ENCODE measurements around the gene AIF1L. TPM values are rescaled to one million over a fixed set of nuclear protein-coding genes. Genes with fewer than 3 reads are reported as not detected.
"Not testable (repeated sequence)": the region's sequence is repeated elsewhere in the genome, so short reads cannot be mapped to it uniquely, and the experiment has no call there.

Gene AIF1L
- polyA plus RNA-seq, 1 donor = 7.5 TPM

GRCh38 chr9:131111854-131112311 is 15.6 kb downstream of the AIF1L start:
- Histone ChIP-seq H3K4me1 (ENCODE audit: control insufficient read depth, insufficient read depth, low read length) (no peaks in the 10 kb centered on the region), H3K4me3 (ENCODE audit: low read length) (no peak overlapping the region), H3K36me3 (ENCODE audit: control insufficient read depth, insufficient read depth, low read length) (no peaks in the 10 kb centered on the region), H3K9me3 (ENCODE audit: control insufficient read depth, low read depth, low read length) (no peaks in the 10 kb centered on the region), H3K27me3 (ENCODE audit: control insufficient read depth, insufficient read depth, low read length) (no peaks in the 10 kb centered on the region), H3K27ac (ENCODE audit: low read length) (no peak overlapping the region)
- 60% methylated on average over 1 of the region's 25 CpGs for WGBS (ENCODE audit: insufficient coverage, low lambda C conversion rate)
- DNase-seq = no peak

- Histone ChIP-seq H3K27me3 (ENCODE audit: control insufficient read depth, insufficient read depth, low read length) (no peaks in the 10 kb centered on the region), H3K36me3 (ENCODE audit: control insufficient read depth, insufficient read depth, low read length) (no peaks in the 10 kb centered on the region), H3K4me1 (ENCODE audit: control insufficient read depth, insufficient read depth, low read length) (no peaks in the 10 kb centered on the region), H3K9me3 (ENCODE audit: control insufficient read depth, low read depth, low read length) (no peaks in the 10 kb centered on the region), H3K27ac (ENCODE audit: low read length) (no peak overlapping the region), H3K4me3 (ENCODE audit: low read length) (no peak overlapping the region)
- no peak for DNase-seq
- no CpG with 5 or more reads among the region's 23 CpGs for WGBS (ENCODE audit: insufficient coverage, low lambda C conversion rate)
Observed at GRCh38 chr9:131112374-131113154, 16.2 kb downstream of the AIF1L start.

GRCh38 chr9:131113655-131114054 is 17.3 kb downstream of the AIF1L start:
- Histone ChIP-seq H3K4me1 (ENCODE audit: control insufficient read depth, insufficient read depth, low read length) (no peaks in the 10 kb centered on the region), H3K27ac (ENCODE audit: low read length) (no peak overlapping the region), H3K9me3 (ENCODE audit: control insufficient read depth, low read depth, low read length) (no peaks in the 10 kb centered on the region), H3K36me3 (ENCODE audit: control insufficient read depth, insufficient read depth, low read length) (no peaks in the 10 kb centered on the region), H3K4me3 (ENCODE audit: low read length) (no peak overlapping the region), H3K27me3 (ENCODE audit: control insufficient read depth, insufficient read depth, low read length) (no peaks in the 10 kb centered on the region)
- no peak for DNase-seq
- WGBS (ENCODE audit: insufficient coverage, low lambda C conversion rate) = no CpG with 5 or more reads among the region's 8 CpGs

GRCh38 chr9:131114084-131114535 is 17.8 kb downstream of the AIF1L start:
- H3K27ac ChIP-seq (ENCODE audit: low read length) = no peak overlapping the region

GRCh38 chr9:131115360-131115742 is 19.0 kb downstream of the AIF1L start:
- not testable (repeated sequence) for H3K4me3 ChIP-seq (ENCODE audit: low read length); DNase-seq; H3K27me3 ChIP-seq (ENCODE audit: control insufficient read depth, insufficient read depth, low read length); H3K9me3 ChIP-seq (ENCODE audit: control insufficient read depth, low read depth, low read length); H3K36me3 ChIP-seq (ENCODE audit: control insufficient read depth, insufficient read depth, low read length); H3K27ac ChIP-seq (ENCODE audit: low read length); H3K4me1 ChIP-seq (ENCODE audit: control insufficient read depth, insufficient read depth, low read length)
- WGBS (ENCODE audit: insufficient coverage, low lambda C conversion rate) = 83% methylated on average over 2 of the region's 6 CpGs

More at GRCh38 chr9:131114084-131114535, 17.8 kb downstream of the AIF1L start:
- Histone ChIP-seq H3K36me3 (ENCODE audit: control insufficient read depth, insufficient read depth, low read length) (no peaks in the 10 kb centered on the region), H3K27me3 (ENCODE audit: control insufficient read depth, insufficient read depth, low read length) (no peaks in the 10 kb centered on the region), H3K4me1 (ENCODE audit: control insufficient read depth, insufficient read depth, low read length) (no peaks in the 10 kb centered on the region), H3K9me3 (ENCODE audit: control insufficient read depth, low read depth, low read length) (no peaks in the 10 kb centered on the region), H3K4me3 (ENCODE audit: low read length) (no peak overlapping the region)
- no CpG with 5 or more reads among the region's 8 CpGs for WGBS (ENCODE audit: insufficient coverage, low lambda C conversion rate)
- no peak for DNase-seq

GRCh38 chr9:131116281-131117120 is 20.2 kb downstream of the AIF1L start:
- H3K27ac ChIP-seq (ENCODE audit: low read length) = no peak overlapping the region
- DNase-seq = no peak
- no CpG with 5 or more reads among the region's 22 CpGs for WGBS (ENCODE audit: insufficient coverage, low lambda C conversion rate)
- H3K4me3 ChIP-seq (ENCODE audit: low read length) = no peak overlapping the region
- no peaks in the 10 kb centered on the region for H3K4me1 ChIP-seq (ENCODE audit: control insufficient read depth, insufficient read depth, low read length)
- H3K27me3 ChIP-seq (ENCODE audit: control insufficient read depth, insufficient read depth, low read length) = no peaks in the 10 kb centered on the region
- no peaks in the 10 kb centered on the region for H3K9me3 ChIP-seq (ENCODE audit: control insufficient read depth, low read depth, low read length)
- H3K36me3 ChIP-seq (ENCODE audit: control insufficient read depth, insufficient read depth, low read length) = no peaks in the 10 kb centered on the region

- Histone ChIP-seq H3K9me3 (ENCODE audit: control insufficient read depth, low read depth, low read length) (no peaks in the 10 kb centered on the region), H3K36me3 (ENCODE audit: control insufficient read depth, insufficient read depth, low read length) (no peaks in the 10 kb centered on the region), H3K4me1 (ENCODE audit: control insufficient read depth, insufficient read depth, low read length) (no peaks in the 10 kb centered on the region), H3K27ac (ENCODE audit: low read length) (no peak overlapping the region), H3K27me3 (ENCODE audit: control insufficient read depth, insufficient read depth, low read length) (no peaks in the 10 kb centered on the region), H3K4me3 (ENCODE audit: low read length) (no peak overlapping the region)
- WGBS (ENCODE audit: insufficient coverage, low lambda C conversion rate) = no CpG with 5 or more reads among the region's 13 CpGs
- no peak for DNase-seq
Observed at GRCh38 chr9:131117121-131117761, 20.9 kb downstream of the AIF1L start.

- no peaks in the 10 kb centered on the region for H3K36me3 ChIP-seq (ENCODE audit: control insufficient read depth, insufficient read depth, low read length)
- H3K27me3 ChIP-seq (ENCODE audit: control insufficient read depth, insufficient read depth, low read length) = no peaks in the 10 kb centered on the region
- no CpG with 5 or more reads among the region's 4 CpGs for WGBS (ENCODE audit: insufficient coverage, low lambda C conversion rate)
- no peak overlapping the region for H3K4me3 ChIP-seq (ENCODE audit: low read length)
- no peaks in the 10 kb centered on the region for H3K4me1 ChIP-seq (ENCODE audit: control insufficient read depth, insufficient read depth, low read length)
- no peaks in the 10 kb centered on the region for H3K9me3 ChIP-seq (ENCODE audit: control insufficient read depth, low read depth, low read length)
- no peak for DNase-seq
- no peak overlapping the region for H3K27ac ChIP-seq (ENCODE audit: low read length)
Observed at GRCh38 chr9:131117762-131118145, 21.4 kb downstream of the AIF1L start.

- Histone ChIP-seq H3K4me1 (ENCODE audit: control insufficient read depth, insufficient read depth, low read length) (no peaks in the 10 kb centered on the region), H3K36me3 (ENCODE audit: control insufficient read depth, insufficient read depth, low read length) (no peaks in the 10 kb centered on the region), H3K27ac (ENCODE audit: low read length) (no peak overlapping the region), H3K9me3 (ENCODE audit: control insufficient read depth, low read depth, low read length) (no peaks in the 10 kb centered on the region), H3K4me3 (ENCODE audit: low read length) (no peak overlapping the region), H3K27me3 (ENCODE audit: control insufficient read depth, insufficient read depth, low read length) (no peaks in the 10 kb centered on the region)
- no CpG with 5 or more reads among the region's 8 CpGs for whole genome bisulfite sequencing (ENCODE audit: insufficient coverage, low lambda C conversion rate)
- DNase-seq = no peak
Observed at GRCh38 chr9:131119600-131119999, 23.3 kb downstream of the AIF1L start.

- Histone ChIP-seq H3K27ac (ENCODE audit: low read length) (no peak overlapping the region), H3K27me3 (ENCODE audit: control insufficient read depth, insufficient read depth, low read length) (no peaks in the 10 kb centered on the region), H3K4me1 (ENCODE audit: control insufficient read depth, insufficient read depth, low read length) (no peaks in the 10 kb centered on the region), H3K36me3 (ENCODE audit: control insufficient read depth, insufficient read depth, low read length) (no peaks in the 10 kb centered on the region), H3K4me3 (ENCODE audit: low read length) (no peak overlapping the region), H3K9me3 (ENCODE audit: control insufficient read depth, low read depth, low read length) (no peaks in the 10 kb centered on the region)
- 80% methylated on average over 1 of the region's 7 CpGs for WGBS (ENCODE audit: insufficient coverage, low lambda C conversion rate)
- no peak for DNase-seq
Observed at GRCh38 chr9:131120620-131121228, 24.4 kb downstream of the AIF1L start.

Measured in large intestine (tissue), 3 donors.